B cell (primary cell): ENCODE measurements around the gene KDM6B. TPM values are rescaled to one million over a fixed set of nuclear protein-coding genes. Genes with fewer than 3 reads are reported as not detected.

Experiments used
- ATAC-seq: fragments of 200-7000 bp; cut with Tn5 transposase; one replicate; pipeline ENCODE4 v1.10.0; 2021; ENCODE audit warnings: low read depth, mild to moderate bottlenecking, moderate number of reproducible peaks, moderate library complexity
- CTCF ChIA-PET: fragments of 350-600 bp; sonication (Branson Sonifier 250); formaldehyde crosslinking; loops from one replicate; lab custom pipeline; 2021; ENCODE audit warnings: antibody characterized with exemption, inconsistent platforms; lab: Charles Lee
- POLR2A ChIA-PET: fragments of 350-600 bp; sonication (Branson Sonifier 250); formaldehyde crosslinking; loops from one replicate; lab custom pipeline; 2021; ENCODE audit warnings: antibody characterized with exemption; lab: Charles Lee
- DNase-seq: peaks from one replicate; pipeline ENCODE4 v3.0.0; 2013
- H2AFZ ChIP-seq: 2 replicates; pipeline ENCODE4 v1.6.1; 2012; ENCODE audit warnings: mild to moderate bottlenecking, low read depth, low read length; ENCODE audit not compliant: insufficient read depth, poor library complexity, severe bottlenecking
- H3K27ac ChIP-seq, 2 donors: 1 replicate in 1 of 2; 2 replicates in 1 of 2; pipeline ENCODE4 v1.5.1; 2012 to 2013; ENCODE audit warnings: low read length in 2 of 2, mild to moderate bottlenecking in 2 of 2, moderate library complexity in 1 of 2
- H3K27me3 ChIP-seq, 4 experiments: fragments of 200-600 bp in 1 of 4; sonication (generic) in 1 of 4; replicated peaks in 1 of 4; 1 replicate in 2 of 4; 2 replicates in 2 of 4; pipeline versions ENCODE4 v1.6.1 to v1.7.0; 2013 to 2016; ENCODE audit warnings: low read length in 3 of 4, mild to moderate bottlenecking in 2 of 4, mixed read lengths in 1 of 4, moderate library complexity in 1 of 4; ENCODE audit not compliant: insufficient read depth in 4 of 4, control insufficient read depth in 3 of 4; ENCODE audit errors: control extremely low read depth in 1 of 4
- H3K36me3 ChIP-seq, 2 experiments: replicated peaks in 1 of 2; 1 replicate in 1 of 2; 2 replicates in 1 of 2; pipeline versions ENCODE4 v1.6.1 to v1.7.1; 2013; ENCODE audit warnings: low read length in 1 of 2; ENCODE audit not compliant: insufficient read depth in 2 of 2, control insufficient read depth in 1 of 2; ENCODE audit errors: control extremely low read depth in 1 of 2, extremely low read depth in 1 of 2
- H3K4me1 ChIP-seq, 2 donors: fragments of 200-600 bp in 1 of 2; sonication (generic) in 1 of 2; 1 replicate in 1 of 2; 2 replicates in 1 of 2; pipeline versions ENCODE4 v1.5.1 to v1.6.1; 2013 to 2017; ENCODE audit warnings: low read length in 2 of 2; ENCODE audit not compliant: control insufficient read depth in 2 of 2, insufficient read depth in 2 of 2
- H3K4me2 ChIP-seq: replicated peaks from 2 replicates; pipeline ENCODE3; 2012; ENCODE audit warnings: mild to moderate bottlenecking, low read depth, low read length; ENCODE audit not compliant: poor library complexity, severe bottlenecking
- H3K4me3 ChIP-seq, 5 experiments: fragments of 200-600 bp in 1 of 5; sonication (generic) in 1 of 5; 1 replicate in 3 of 5; 2 replicates in 2 of 5; pipeline versions ENCODE4 v1.5.1 to v1.7.0; 2011 to 2016; ENCODE audit warnings: low read length in 4 of 5, mild to moderate bottlenecking in 4 of 5, low read depth in 2 of 5, control low read depth in 1 of 5, moderate library complexity in 1 of 5; ENCODE audit not compliant: insufficient read depth in 1 of 5; ENCODE audit errors: control extremely low read depth in 1 of 5, extremely low read depth in 1 of 5
- H3K79me2 ChIP-seq: fragments of 200-600 bp; sonication (generic); one replicate; pipeline ENCODE4 v1.6.0; 2016; ENCODE audit warnings: low read length; ENCODE audit not compliant: control insufficient read depth, insufficient read depth
- H3K9ac ChIP-seq: fragments of 200-600 bp; sonication (generic); 2 replicates; pipeline ENCODE4 v1.6.1; 2017; ENCODE audit warnings: mild to moderate bottlenecking, low read length, moderate library complexity
- H3K9me3 ChIP-seq, 3 donors: one replicate each; pipeline versions ENCODE4 v1.6.1 to v1.7.1; 2013; ENCODE audit warnings: low read length in 2 of 3; ENCODE audit not compliant: control insufficient read depth in 2 of 3, insufficient read depth in 1 of 3; ENCODE audit errors: control extremely low read depth in 1 of 3
- H4K20me1 ChIP-seq: 2 replicates; pipeline ENCODE4 v1.6.0; 2012; ENCODE audit warnings: mild to moderate bottlenecking, low read length; ENCODE audit not compliant: insufficient read depth, control insufficient read depth, poor library complexity, severe bottlenecking
- H3K27ac Mint-ChIP-seq: one replicate; pipeline ENCODE4 v1.8.0; 2021; ENCODE audit warnings: mixed read lengths
- H3K27me3 Mint-ChIP-seq: one replicate; pipeline ENCODE4 v1.8.0; 2021; ENCODE audit warnings: mixed read lengths
- H3K4me1 Mint-ChIP-seq: one replicate; pipeline ENCODE4 v1.8.0; 2021; ENCODE audit warnings: mixed read lengths
- H3K4me3 Mint-ChIP-seq: one replicate; pipeline ENCODE4 v1.8.0; 2021; ENCODE audit warnings: mixed read lengths
- H3K9me3 Mint-ChIP-seq: one replicate; pipeline ENCODE4 v1.8.0; 2022; ENCODE audit warnings: mixed read lengths; ENCODE audit not compliant: insufficient read depth
- EZH2 ChIP-seq: IDR thresholded peaks from 2 replicates; pipeline ENCODE4 v1.6.1; 2012; ENCODE audit warnings: borderline replicate concordance, low read depth, mild to moderate bottlenecking, moderate library complexity, low read length; ENCODE audit not compliant: insufficient read depth, poor library complexity, severe bottlenecking
- WGBS: methylation state at CpG from one replicate; pipeline ENCODE4 v1.1.5; 2013; ENCODE audit warnings: missing lambda C conversion rate; ENCODE audit not compliant: insufficient coverage; 5-methylcytosine and 5-hydroxymethylcytosine counted together
- intact Hi-C: fragments of 100-400 bp; cut with micrococcal nuclease; formaldehyde crosslinking; loops from one replicate; pipeline ENCODE4 v1.10.0; 2022
- polyA plus RNA-seq: library from polyadenylated mRNA; depleted of rRNA; stranded (reverse); fragments of >200 nt; gene quantifications from 2 replicates; pipeline ENCODE4 v1.2.3, GENCODE V29; 2012
- total RNA-seq, 2 donors: library from RNA; stranded (reverse); fragments of 120-200 nt in 1 of 2; gene quantifications; 1 replicate in 1 of 2; 2 replicates in 1 of 2; pipeline versions ENCODE4 v1.2.3 to v1.2.4, GENCODE V29; 2013 to 2022
- TF ChIP-seq, protein P1 (sequence below): fragments of 200-600 bp; IDR thresholded peaks from one replicate; pipeline ENCODE4 v1.8.0; 2022; ENCODE audit warnings: antibody characterized with exemption, mild to moderate bottlenecking

KDM6B gene
- total and polyA plus RNA-seq, 2 donors (not counting 1 experiment from before 2014, with no cell fraction given): 18.6 to 110 TPM

- H3K79me2 ChIP-seq: no peaks in the 10 kb centered on the region
- no peak overlapping the region for H2AFZ ChIP-seq
- intact Hi-C loops: no loop called here
- no peak overlapping the region for H3K4me3 Mint-ChIP-seq
- H3K27ac Mint-ChIP-seq: no peak overlapping the region
- no peaks in the 10 kb centered on the region for H3K36me3 ChIP-seq
- no peaks in the 10 kb centered on the region for H3K9me3 Mint-ChIP-seq
- no peaks in the 10 kb centered on the region for H3K4me1 ChIP-seq
- DNase-seq: no peak
- no peak overlapping the region for H3K4me2 ChIP-seq
- no peak for TF ChIP-seq EZH2
- TF ChIP-seq, protein P1, sequence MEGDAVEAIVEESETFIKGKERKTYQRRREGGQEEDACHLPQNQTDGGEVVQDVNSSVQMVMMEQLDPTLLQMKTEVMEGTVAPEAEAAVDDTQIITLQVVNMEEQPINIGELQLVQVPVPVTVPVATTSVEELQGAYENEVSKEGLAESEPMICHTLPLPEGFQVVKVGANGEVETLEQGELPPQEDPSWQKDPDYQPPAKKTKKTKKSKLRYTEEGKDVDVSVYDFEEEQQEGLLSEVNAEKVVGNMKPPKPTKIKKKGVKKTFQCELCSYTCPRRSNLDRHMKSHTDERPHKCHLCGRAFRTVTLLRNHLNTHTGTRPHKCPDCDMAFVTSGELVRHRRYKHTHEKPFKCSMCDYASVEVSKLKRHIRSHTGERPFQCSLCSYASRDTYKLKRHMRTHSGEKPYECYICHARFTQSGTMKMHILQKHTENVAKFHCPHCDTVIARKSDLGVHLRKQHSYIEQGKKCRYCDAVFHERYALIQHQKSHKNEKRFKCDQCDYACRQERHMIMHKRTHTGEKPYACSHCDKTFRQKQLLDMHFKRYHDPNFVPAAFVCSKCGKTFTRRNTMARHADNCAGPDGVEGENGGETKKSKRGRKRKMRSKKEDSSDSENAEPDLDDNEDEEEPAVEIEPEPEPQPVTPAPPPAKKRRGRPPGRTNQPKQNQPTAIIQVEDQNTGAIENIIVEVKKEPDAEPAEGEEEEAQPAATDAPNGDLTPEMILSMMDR: no peak
- H3K9me3 ChIP-seq: no peaks in the 10 kb centered on the region
- peaks cover 8% of the 10 kb centered on the region for H3K27me3 Mint-ChIP-seq
- H3K27ac ChIP-seq: no peak overlapping the region
- H4K20me1 ChIP-seq: no peaks in the 10 kb centered on the region
- ChIA-PET POLR2A (no interaction called here), CTCF (interaction anchor here (0.7 to 3.0 kb wide), 7 partner anchors 22 to 237 kb away, joined by 3 to 14 read pairs (median 4); no protein-coding TSS in a partner anchor)
- 91% methylated on average over 27 of the region's 27 CpGs for WGBS
- no peak for ATAC-seq
- H3K4me1 Mint-ChIP-seq: no peaks in the 10 kb centered on the region
- H3K4me3 ChIP-seq: no peak overlapping the region
- no peak overlapping the region for H3K9ac ChIP-seq
- no peaks in the 10 kb centered on the region for H3K27me3 ChIP-seq
Measured at GRCh38 chr17:7818746-7819645, 15.0 kb upstream of the KDM6B start.

- intact Hi-C loops: no loop called here
- CTCF ChIA-PET: interaction anchor here (0.9 to 3.0 kb wide), 11 partner anchors 13 to 236 kb away, joined by 3 to 17 read pairs (median 4); no protein-coding TSS in a partner anchor
- Histone ChIP-seq H3K27ac (no peak overlapping the region), H3K4me1 (no peaks in the 10 kb centered on the region), H2AFZ (no peak overlapping the region), H3K4me2 (no peak overlapping the region), H3K36me3 (no peaks in the 10 kb centered on the region), H3K4me3 (no peak overlapping the region), H3K9ac (no peak overlapping the region), H3K27me3 (no peaks in the 10 kb centered on the region), H4K20me1 (no peaks in the 10 kb centered on the region), H3K9me3 (no peaks in the 10 kb centered on the region), H3K79me2 (no peaks in the 10 kb centered on the region)
- Mint-ChIP-seq H3K4me3 (no peak overlapping the region), H3K9me3 (no peaks in the 10 kb centered on the region), H3K4me1 (no peaks in the 10 kb centered on the region), H3K27ac (no peak overlapping the region), H3K27me3 (peaks cover 15% of the 10 kb centered on the region)
- 89% methylated on average over 5 of the region's 5 CpGs for WGBS
- ATAC-seq: no peak
- POLR2A ChIA-PET: no interaction called here
- TF ChIP-seq, protein P1: no peak
- TF ChIP-seq EZH2: no peak
- DNase-seq: no peak
Measured at GRCh38 chr17:7820231-7820630, 13.8 kb upstream of the KDM6B start.
